A549 (cell line): ENCODE data around the gene ANGEL1. TPM values are rescaled to one million over a fixed set of nuclear protein-coding genes. Genes with fewer than 3 reads are reported as not detected.

Source experiments
- ATAC-seq, 2 experiments: fragments of 200-7000 bp in 1 of 2; fragments of >200 bp in 1 of 2; cut with Nextera tagmentation in 1 of 2; cut with Tn5 transposase in 1 of 2; 3 replicates each; pipeline versions ENCODE4 v1.8.0 to v1.9.1; 2018 to 2020; ENCODE audit warnings: mild to moderate bottlenecking in 1 of 2, moderate library complexity in 1 of 2
- CTCF ChIA-PET: fragments of 300-600 bp; sonication (Branson Sonifier 250); formaldehyde crosslinking; extraction: SDS; loops from one replicate; lab custom pipeline; 2021; ENCODE audit warnings: antibody characterized with exemption, inconsistent platforms; lab: Yijun Ruan, JAX
- POLR2A ChIA-PET: fragments of 350-600 bp; formaldehyde crosslinking; extraction: SDS; loops from one replicate; lab custom pipeline; 2021; ENCODE audit warnings: antibody characterized with exemption, inconsistent platforms; lab: Yijun Ruan, JAX
- DNase-seq, 2 experiments: peaks; one replicate each; pipeline versions ENCODE4 v3.0.0 to v3.0.0-alpha.2; 2011 to 2016; ENCODE audit warnings: low read depth in 1 of 2, low spot score in 1 of 2
- FAIRE-seq: peaks from 2 replicates; lab custom pipeline; 2011; peaks lifted over from hg19 to GRCh38; lab: Jason Lieb, UNC
- H3K27ac ChIP-seq, 2 experiments: fragments of >200 bp; sonication (Bioruptor Twin); formaldehyde crosslinking; 3 replicates each; pipeline ENCODE4 v1.5.1; 2016 to 2017
- H3K4me1 ChIP-seq: fragments of >200 bp; sonication (Bioruptor Twin); formaldehyde crosslinking; 3 replicates; pipeline ENCODE4 v1.6.1; 2016
- H3K4me2 ChIP-seq: fragments of >200 bp; sonication (Bioruptor Twin); formaldehyde crosslinking; 3 replicates; pipeline ENCODE4 v1.6.1; 2016
- H3K4me3 ChIP-seq: fragments of >200 bp; sonication (Bioruptor Twin); formaldehyde crosslinking; 3 replicates; pipeline ENCODE4 v1.5.1; 2016
- H3K9me3 ChIP-seq: fragments of >200 bp; sonication (Bioruptor Twin); formaldehyde crosslinking; 3 replicates; pipeline ENCODE4 v1.6.1; 2016
- EHF ChIP-seq: fragments of 250-450 bp; sonication (Bioruptor Pico); IDR thresholded peaks from 2 replicates; pipeline ENCODE4 v1.5.0; 2020; ENCODE audit warnings: mild to moderate bottlenecking
- EP300 ChIP-seq, 2 experiments: fragments of >200 bp; sonication (Bioruptor Twin); formaldehyde crosslinking; IDR thresholded peaks; 2 replicates in 1 of 2; 3 replicates in 1 of 2; pipeline ENCODE4 v1.6.1; 2016 to 2017
- ESRRA ChIP-seq: fragments of 150-350 bp; IDR thresholded peaks from 2 replicates; pipeline ENCODE4 v1.6.1; 2014; ENCODE audit warnings: mild to moderate bottlenecking, low read length, borderline replicate concordance
- FOXS1 ChIP-seq: fragments of 250-450 bp; sonication (Bioruptor Pico); IDR thresholded peaks from 2 replicates; pipeline ENCODE4 v1.5.0; 2020; ENCODE audit warnings: mild to moderate bottlenecking, moderate library complexity
- GATA3 ChIP-seq: IDR thresholded peaks from 2 replicates; pipeline ENCODE4 v1.6.1; 2012; ENCODE audit warnings: borderline replicate concordance
- HEYL ChIP-seq: fragments of 250-450 bp; sonication (Bioruptor Pico); IDR thresholded peaks from 2 replicates; pipeline ENCODE4 v1.8.0; 2021; ENCODE audit warnings: mild to moderate bottlenecking, moderate library complexity
- HOXB13 ChIP-seq: fragments of 250-450 bp; sonication (Bioruptor Pico); IDR thresholded peaks from 2 replicates; pipeline ENCODE4 v1.5.0; 2020; ENCODE audit warnings: low read depth, mild to moderate bottlenecking, moderate library complexity
- HOXB5 ChIP-seq: fragments of 250-450 bp; sonication (Bioruptor Pico); IDR thresholded peaks from 2 replicates; pipeline ENCODE4 v1.5.0; 2020; ENCODE audit warnings: mild to moderate bottlenecking, moderate library complexity
- JUN ChIP-seq, 2 experiments: fragments of >200 bp; sonication (Bioruptor Twin); formaldehyde crosslinking; IDR thresholded peaks; 2 replicates in 1 of 2; 3 replicates in 1 of 2; pipeline ENCODE4 v1.6.1; 2016 to 2017
- KDM1A ChIP-seq: fragments of 200-600 bp; sonication (generic); IDR thresholded peaks from 2 replicates; pipeline ENCODE4 v1.6.1; 2016; ENCODE audit warnings: low read depth, mild to moderate bottlenecking
- KDM5A ChIP-seq: fragments of 200-600 bp; sonication (generic); IDR thresholded peaks from 2 replicates; pipeline ENCODE4 v1.6.1; 2016; ENCODE audit warnings: antibody characterized with exemption, mild to moderate bottlenecking
- NFE2L2 ChIP-seq: fragments of 150-350 bp; conservative IDR thresholded peaks from 2 replicates; pipeline ENCODE4 v1.6.1; 2014; ENCODE audit warnings: low read length
- NPAS2 ChIP-seq: fragments of 250-450 bp; sonication (Bioruptor Pico); IDR thresholded peaks from 2 replicates; pipeline ENCODE4 v1.8.0; 2022; ENCODE audit warnings: mild to moderate bottlenecking, moderate library complexity, borderline replicate concordance
- NR3C1 ChIP-seq: fragments of >200 bp; sonication (Bioruptor Twin); formaldehyde crosslinking; IDR thresholded peaks from 3 replicates; pipeline ENCODE4 v1.6.1; 2017
- POLR2A ChIP-seq: IDR thresholded peaks from 2 replicates; pipeline ENCODE4 v1.6.1; 2012; ENCODE audit warnings: mild to moderate bottlenecking, low read length
- RAD21 ChIP-seq, 2 experiments: fragments of >200 bp in 1 of 2; sonication (Bioruptor Twin) in 1 of 2; formaldehyde crosslinking in 1 of 2; IDR thresholded peaks in 1 of 2; conservative IDR thresholded peaks in 1 of 2; 2 replicates in 1 of 2; 3 replicates in 1 of 2; pipeline ENCODE4 v1.6.1; 2012 to 2018; ENCODE audit warnings: inconsistent platforms in 1 of 2
- RCOR1 ChIP-seq: fragments of 150-350 bp; IDR thresholded peaks from 2 replicates; pipeline ENCODE4 v1.6.1; 2014; ENCODE audit warnings: antibody characterized with exemption, low read length, low read depth
- RFX5 ChIP-seq: fragments of 450-650 bp; IDR thresholded peaks from 2 replicates; pipeline ENCODE4 v1.7.1; 2014; ENCODE audit warnings: antibody characterized with exemption, mild to moderate bottlenecking, moderate library complexity
- SMC3 ChIP-seq: fragments of >200 bp; sonication (Bioruptor Twin); formaldehyde crosslinking; IDR thresholded peaks from 3 replicates; pipeline ENCODE4 v1.6.1; 2018; ENCODE audit warnings: inconsistent platforms
- SREBF2 ChIP-seq: fragments of 450-650 bp; IDR thresholded peaks from 2 replicates; pipeline ENCODE4 v1.6.1; 2014; ENCODE audit warnings: mild to moderate bottlenecking, moderate library complexity
- TFCP2L1 ChIP-seq: fragments of 250-450 bp; sonication (Bioruptor Pico); IDR thresholded peaks from 2 replicates; pipeline ENCODE4 v1.5.0; 2021; ENCODE audit warnings: mild to moderate bottlenecking
- ZSCAN20 ChIP-seq: fragments of 250-450 bp; sonication (Bioruptor Pico); IDR thresholded peaks from 2 replicates; pipeline ENCODE4 v1.8.0; 2022; ENCODE audit warnings: mild to moderate bottlenecking, moderate library complexity
- WGBS: methylation state at CpG from one replicate; pipeline ENCODE4 v1.1.6; 2017; ENCODE audit errors: missing lambda C conversion rate; 5-methylcytosine and 5-hydroxymethylcytosine counted together
- polyA plus RNA-seq, 4 experiments: library from polyadenylated mRNA; depleted of rRNA in 3 of 4; stranded (reverse); fragments of >200 nt; fragmentation: RNase III in 1 of 4; extraction: RNeasy Plus Mini Kit Qiagen cat#74134 plus additional on column Dnase treatment in 1 of 4; gene quantifications; 2 replicates in 3 of 4; 3 replicates in 1 of 4; pipeline ENCODE4 v1.2.3, GENCODE V29; 2011 to 2017
- TF ChIP-seq, protein P1 (sequence below): fragments of 150-350 bp; IDR thresholded peaks from 2 replicates; pipeline ENCODE4 v1.6.1; 2014; ENCODE audit warnings: low read depth, mild to moderate bottlenecking, low read length
- TF ChIP-seq, protein P2 (sequence below): IDR thresholded peaks from 2 replicates; pipeline ENCODE4 v1.6.1; 2012
- TF ChIP-seq, protein P3 (sequence below): fragments of 450-650 bp; IDR thresholded peaks from 2 replicates; pipeline ENCODE4 v1.6.1; 2014; ENCODE audit warnings: antibody characterized with exemption

The ANGEL1 gene
- polyA plus RNA-seq, 2 of the 4 experiments (the other 2 are of a cell fraction) = 9.7 to 17.6 TPM

DNA sequence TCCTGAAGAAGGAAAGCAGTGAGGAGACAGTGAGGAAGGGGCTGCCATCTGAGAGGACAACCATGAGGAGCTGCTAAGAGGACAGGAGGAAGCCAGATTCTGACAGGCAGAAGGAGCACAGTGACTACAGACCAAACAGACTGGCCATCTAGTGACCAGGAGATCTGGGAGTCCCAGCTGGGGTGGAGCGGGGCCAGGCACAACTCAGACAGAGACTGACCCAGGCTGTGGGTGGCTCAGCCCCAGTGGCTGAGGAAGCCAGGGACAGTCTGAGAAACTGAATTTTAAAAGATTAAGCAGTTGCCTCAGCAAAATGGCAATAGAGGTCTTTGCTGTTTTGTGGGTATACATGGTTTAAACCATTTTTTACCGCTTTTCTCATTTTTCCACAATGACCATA, 42.4 kb upstream of the ANGEL1 start (continued):
- TF ChIP-seq HOXB5 (CRISPR knock-in tag) = no peak
- TF ChIP-seq, protein P1, sequence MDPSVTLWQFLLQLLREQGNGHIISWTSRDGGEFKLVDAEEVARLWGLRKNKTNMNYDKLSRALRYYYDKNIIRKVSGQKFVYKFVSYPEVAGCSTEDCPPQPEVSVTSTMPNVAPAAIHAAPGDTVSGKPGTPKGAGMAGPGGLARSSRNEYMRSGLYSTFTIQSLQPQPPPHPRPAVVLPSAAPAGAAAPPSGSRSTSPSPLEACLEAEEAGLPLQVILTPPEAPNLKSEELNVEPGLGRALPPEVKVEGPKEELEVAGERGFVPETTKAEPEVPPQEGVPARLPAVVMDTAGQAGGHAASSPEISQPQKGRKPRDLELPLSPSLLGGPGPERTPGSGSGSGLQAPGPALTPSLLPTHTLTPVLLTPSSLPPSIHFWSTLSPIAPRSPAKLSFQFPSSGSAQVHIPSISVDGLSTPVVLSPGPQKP = no peak
- no peak for TF ChIP-seq TFCP2L1 (CRISPR knock-in tag)

DNA sequence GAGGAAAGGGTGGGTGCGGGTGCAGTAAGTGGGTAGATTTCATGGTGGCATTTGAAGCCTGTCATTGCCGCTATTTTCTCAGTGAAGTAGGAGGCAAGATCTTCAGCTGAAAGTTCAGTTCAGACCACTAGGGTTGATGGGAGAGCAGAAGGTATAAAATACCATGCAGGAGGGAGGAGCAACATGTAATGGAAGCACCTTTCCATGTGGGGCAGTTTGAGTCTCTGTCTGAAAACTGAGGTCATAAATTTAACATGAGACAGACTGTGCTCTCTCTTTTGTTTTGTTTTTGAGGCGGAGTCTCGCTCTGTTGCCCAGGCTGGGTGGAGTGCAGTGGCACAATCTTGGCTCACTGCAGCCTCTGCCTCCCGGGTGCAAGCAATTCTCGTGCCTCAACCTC, 36.2 kb upstream of the ANGEL1 start:
- Histone ChIP-seq H3K4me2 (no peak overlapping the region), H3K27ac (no peak overlapping the region), H3K4me3 (no peak overlapping the region), H3K4me1 (no peaks in the 10 kb centered on the region), H3K9me3 (no peaks in the 10 kb centered on the region)
- 59% methylated on average over 6 of the region's 6 CpGs for WGBS
- DNase-seq (peak; percentile 44 to 69), ATAC-seq (peak; percentile 79 to 85; a peak in 5 of 6 replicates), FAIRE-seq (peak; percentile 36)
- ChIA-PET CTCF (interaction anchor here (0.9 to 2.7 kb wide), 4 partner anchors 17 to 50 kb away, joined by 3 to 10 read pairs (median 4); no protein-coding TSS in a partner anchor), POLR2A (no interaction called here)
- TF ChIP-seq POLR2A (no peak), KDM5A (no peak), HEYL (no peak), EP300 (IDR thresholded peaks at IDR 0.05) (no peak), FOXS1 (CRISPR knock-in tag) (no peak), GATA3 (no peak), RCOR1 (no peak), JUN (IDR thresholded peaks at IDR 0.05) (no peak)
- TF ChIP-seq, all 56 proteins: peak for 0

DNA sequence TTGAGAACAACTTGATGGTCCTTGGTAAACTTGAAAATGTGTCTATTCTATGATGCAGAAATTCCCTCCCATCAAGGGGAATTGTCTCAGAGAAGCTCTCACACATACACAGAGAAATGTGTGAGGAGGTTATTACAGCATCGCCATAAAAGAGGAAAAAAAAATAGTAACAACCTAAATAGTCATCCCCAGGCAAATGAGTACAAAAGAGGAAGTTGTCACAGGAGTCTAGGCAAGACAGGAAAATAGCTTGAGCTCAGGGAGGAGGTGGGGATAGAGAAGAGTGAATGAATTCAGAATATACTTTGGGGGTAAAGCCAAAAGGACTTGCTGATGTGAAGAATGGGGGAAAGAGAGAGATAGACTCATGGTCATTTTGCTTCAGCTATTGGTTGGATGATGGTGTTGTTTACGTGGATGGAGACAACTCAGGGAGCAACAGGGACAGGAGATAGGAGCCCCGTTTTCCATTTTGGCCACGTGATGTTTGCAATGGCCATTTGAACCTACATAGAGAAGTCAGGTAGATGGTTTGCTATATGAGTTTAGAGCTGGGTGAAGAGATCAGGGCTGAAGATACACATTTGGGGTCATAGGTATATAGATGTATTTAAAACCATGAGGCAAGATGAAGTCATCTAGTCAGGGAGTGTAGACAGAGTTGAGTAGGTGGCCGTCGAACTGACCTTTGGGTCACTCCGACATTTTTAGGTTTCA, 33.8 kb upstream of the ANGEL1 start:
- DNase-seq (no peak), ATAC-seq (no peak), FAIRE-seq (no peak)
- ChIA-PET CTCF (interaction anchor here (0.8 to 1.3 kb wide), 3 partner anchors 11 to 139 kb away, joined by 3 to 4 read pairs (median 3); no protein-coding TSS in a partner anchor), POLR2A (interaction anchor here (1.1 kb wide), 1 partner anchor 10 kb away, joined by 7 read pairs; no protein-coding TSS in a partner anchor)
- WGBS = 44% methylated on average over 7 of the region's 7 CpGs
- Histone ChIP-seq H3K4me3 (no peak overlapping the region), H3K4me1 (no peaks in the 10 kb centered on the region), H3K4me2 (no peak overlapping the region)
- no peak for TF ChIP-seq NR3C1
- no peak for TF ChIP-seq RAD21 (conservative IDR thresholded peaks at IDR 0.05 in 1 of 2, IDR thresholded peaks at IDR 0.05 in 1 of 2)
- TF ChIP-seq ESRRA = no peak
- TF ChIP-seq SMC3 = no peak
- TF ChIP-seq ZSCAN20 (CRISPR knock-in tag) = no peak
- TF ChIP-seq, all 56 proteins: peak for 0
- H3K27ac ChIP-seq = no peak overlapping the region
- H3K9me3 ChIP-seq = no peaks in the 10 kb centered on the region

DNA sequence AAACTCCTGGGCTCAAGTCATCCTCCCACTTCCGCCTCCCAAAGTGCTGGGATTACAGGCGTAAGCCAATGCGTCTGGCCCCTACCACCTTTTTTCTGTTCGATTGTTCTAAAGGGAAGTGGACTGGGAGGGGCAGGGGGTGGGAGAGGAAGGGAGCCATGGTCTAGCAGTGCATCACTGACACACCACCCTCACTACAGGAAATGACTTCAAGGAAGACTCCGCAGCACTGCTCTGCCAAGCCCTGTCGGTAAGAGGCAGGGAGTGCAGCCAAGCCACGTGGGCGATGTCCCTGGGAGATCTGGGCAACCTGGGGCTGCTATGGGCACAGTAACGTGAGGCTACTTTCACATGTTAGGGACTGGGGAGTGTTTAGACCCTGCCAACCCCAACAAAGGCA, 31.5 kb upstream of the ANGEL1 start:
- TF ChIP-seq, protein P2, sequence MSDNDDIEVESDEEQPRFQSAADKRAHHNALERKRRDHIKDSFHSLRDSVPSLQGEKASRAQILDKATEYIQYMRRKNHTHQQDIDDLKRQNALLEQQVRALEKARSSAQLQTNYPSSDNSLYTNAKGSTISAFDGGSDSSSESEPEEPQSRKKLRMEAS = no peak
- no peak for TF ChIP-seq HOXB13 (CRISPR knock-in tag)
- TF ChIP-seq KDM1A = no peak
- TF ChIP-seq, protein P3, sequence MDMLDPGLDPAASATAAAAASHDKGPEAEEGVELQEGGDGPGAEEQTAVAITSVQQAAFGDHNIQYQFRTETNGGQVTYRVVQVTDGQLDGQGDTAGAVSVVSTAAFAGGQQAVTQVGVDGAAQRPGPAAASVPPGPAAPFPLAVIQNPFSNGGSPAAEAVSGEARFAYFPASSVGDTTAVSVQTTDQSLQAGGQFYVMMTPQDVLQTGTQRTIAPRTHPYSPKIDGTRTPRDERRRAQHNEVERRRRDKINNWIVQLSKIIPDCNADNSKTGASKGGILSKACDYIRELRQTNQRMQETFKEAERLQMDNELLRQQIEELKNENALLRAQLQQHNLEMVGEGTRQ = no peak
- TF ChIP-seq NFE2L2 = no peak
- TF ChIP-seq NPAS2 = no peak
- TF ChIP-seq NR3C1 = no peak
- TF ChIP-seq RFX5 = no peak
- no peak for TF ChIP-seq EP300 (IDR thresholded peaks at IDR 0.05)
- no peak for TF ChIP-seq EHF (CRISPR knock-in tag)
- no peak for TF ChIP-seq ESRRA
- no peak for TF ChIP-seq SREBF2
- TF ChIP-seq RAD21 (conservative IDR thresholded peaks at IDR 0.05 in 1 of 2, IDR thresholded peaks at IDR 0.05 in 1 of 2) = no peak
- Histone ChIP-seq H3K4me3 (no peak overlapping the region), H3K27ac (no peak overlapping the region), H3K4me2 (0 out of 3 replicates have a peak overlapping the region, but pooled peaks have one; percentile 4), H3K9me3 (no peaks in the 10 kb centered on the region), H3K4me1 (no peaks in the 10 kb centered on the region)
- ChIA-PET CTCF (interaction anchor here (1.1 kb wide), 1 partner anchor 134 kb away, joined by 4 read pairs; no protein-coding TSS in a partner anchor), POLR2A (no interaction called here)
- FAIRE-seq (no peak), ATAC-seq (peak; percentile 81 to 96; a peak in 5 of 6 replicates), DNase-seq (peak; percentile 29 to 53)
- WGBS = 54% methylated on average over 9 of the region's 9 CpGs
